ENCODE measurements around the gene GABRP. TPM values are rescaled to one million over a fixed set of nuclear protein-coding genes. Genes with fewer than 3 reads are reported as not detected.

The GABRP gene
- polyA plus RNA-seq, 3 donors = not detected

- Mint-ChIP-seq H3K4me3 (no peak overlapping the region), H3K9me3 (peaks cover 6 to 14% (median 13%) of the 10 kb centered on the region in 7 donors), H3K27ac (no peak overlapping the region), H3K27me3 (ENCODE audit: low read depth in 3 of 3) (peaks cover 5 to 18% (median 13%) of the 10 kb centered on the region in 3 donors), H3K36me3 (no peaks in the 10 kb centered on the region), H3K4me1 (no peaks in the 10 kb centered on the region)
- no peaks in the 10 kb centered on the region for H3K4me1 ChIP-seq (ENCODE audit: control insufficient read depth in 1 of 2, insufficient read depth in 2 of 2, low read length in 2 of 2)
- no peaks in the 10 kb centered on the region for H3K36me3 ChIP-seq (replicated peaks in 1 of 2; ENCODE audit: control insufficient read depth in 1 of 2, insufficient read depth in 2 of 2, low read length in 2 of 2)
- H2AFZ ChIP-seq (ENCODE audit: insufficient read depth, low read depth, low read length, poor library complexity, severe bottlenecking) = no peak overlapping the region
- H3K4me2 ChIP-seq (replicated peaks; ENCODE audit: extremely low read depth, low read length, poor library complexity, severe bottlenecking) = no peak overlapping the region
- H3K4me3 ChIP-seq (replicated peaks in 1 of 3; ENCODE audit: low read depth in 2 of 3, low read length in 3 of 3) = no peak overlapping the region
- no CpG with 5 or more reads among the region's 1 CpG for WGBS (ENCODE audit: insufficient coverage)
- no peak for TF ChIP-seq CTCF (IDR thresholded peaks at IDR 0.05)
- no peak overlapping the region for H3K9ac ChIP-seq (ENCODE audit: insufficient read depth, low read length, poor library complexity, severe bottlenecking)
- peaks cover 0 to 4% of the 10 kb centered on the region in 2 donors for H3K9me3 ChIP-seq (replicated peaks in 1 of 2; ENCODE audit: control insufficient read depth in 1 of 2, insufficient read depth in 1 of 2, low read length in 2 of 2)
- H4K20me1 ChIP-seq (ENCODE audit: insufficient read depth, low read length) = no peaks in the 10 kb centered on the region
- intact Hi-C loops (cut with micrococcal nuclease) = no loop called here
- H3K27ac ChIP-seq (ENCODE audit: low read depth in 1 of 2, low read length in 2 of 2) = no peak overlapping the region
- DNase-seq = no peak
- no peaks in the 10 kb centered on the region for H3K27me3 ChIP-seq (ENCODE audit: control insufficient read depth in 2 of 2, insufficient read depth in 2 of 2, low read length in 2 of 2)
- H3K79me2 ChIP-seq (ENCODE audit: insufficient read depth, low read length) = no peaks in the 10 kb centered on the region
Observed at GRCh38 chr5:170737591-170737990, 45.9 kb upstream of the GABRP start.

- Mint-ChIP-seq H3K9me3 (peaks cover 6 to 14% (median 13%) of the 10 kb centered on the region in 7 donors), H3K27me3 (ENCODE audit: low read depth in 3 of 3) (peaks cover 12 to 26% (median 22%) of the 10 kb centered on the region in 3 donors), H3K36me3 (no peaks in the 10 kb centered on the region), H3K27ac (no peak overlapping the region), H3K4me3 (no peak overlapping the region), H3K4me1 (no peaks in the 10 kb centered on the region)
- Histone ChIP-seq H3K4me1 (ENCODE audit: control insufficient read depth in 1 of 2, insufficient read depth in 2 of 2, low read length in 2 of 2) (no peaks in the 10 kb centered on the region), H3K9ac (ENCODE audit: insufficient read depth, low read length, poor library complexity, severe bottlenecking) (no peak overlapping the region), H3K4me3 (replicated peaks in 1 of 3; ENCODE audit: low read depth in 2 of 3, low read length in 3 of 3) (no peak overlapping the region), H3K36me3 (replicated peaks in 1 of 2; ENCODE audit: control insufficient read depth in 1 of 2, insufficient read depth in 2 of 2, low read length in 2 of 2) (no peaks in the 10 kb centered on the region), H3K9me3 (replicated peaks in 1 of 2; ENCODE audit: control insufficient read depth in 1 of 2, insufficient read depth in 1 of 2, low read length in 2 of 2) (peaks cover 0 to 4% of the 10 kb centered on the region in 2 donors), H2AFZ (ENCODE audit: insufficient read depth, low read depth, low read length, poor library complexity, severe bottlenecking) (no peak overlapping the region), H3K4me2 (replicated peaks; ENCODE audit: extremely low read depth, low read length, poor library complexity, severe bottlenecking) (no peak overlapping the region), H3K79me2 (ENCODE audit: insufficient read depth, low read length) (no peaks in the 10 kb centered on the region), H4K20me1 (ENCODE audit: insufficient read depth, low read length) (no peaks in the 10 kb centered on the region), H3K27me3 (ENCODE audit: control insufficient read depth in 2 of 2, insufficient read depth in 2 of 2, low read length in 2 of 2) (peaks cover 1 to 4% of the 10 kb centered on the region in 2 donors), H3K27ac (ENCODE audit: low read depth in 1 of 2, low read length in 2 of 2) (no peak overlapping the region)
- WGBS (ENCODE audit: insufficient coverage) = no CpG with 5 or more reads among the region's 3 CpGs
- intact Hi-C loops (cut with micrococcal nuclease) = no loop called here
- DNase-seq = no peak
- TF ChIP-seq CTCF (IDR thresholded peaks at IDR 0.05) = no peak
Observed at GRCh38 chr5:170738840-170739239, 44.7 kb upstream of the GABRP start.

Data from CD14-positive monocyte (primary cell).